Ascending aorta (tissue), 2 donors: ENCODE measurements around the gene PDIA6. TPM values are rescaled to one million over a fixed set of nuclear protein-coding genes. Genes with fewer than 3 reads are reported as not detected.

Experiments
- DNase-seq, 2 donors: peaks; one replicate each; pipeline ENCODE4 v3.0.0-alpha.2; 2019; ENCODE audit warnings: low spot score in 2 of 2
- H3K27ac ChIP-seq, 2 donors: fragments of 200-600 bp; sonication (generic); one replicate each; pipeline ENCODE4 v1.5.1; 2016 to 2017; ENCODE audit warnings: mild to moderate bottlenecking in 1 of 2
- H3K27me3 ChIP-seq: fragments of 200-600 bp; sonication (generic); one replicate; pipeline ENCODE4 v1.5.1; 2017
- H3K36me3 ChIP-seq, 2 donors: fragments of 200-600 bp; sonication (generic); one replicate each; pipeline ENCODE4 v1.5.1; 2016
- H3K4me1 ChIP-seq, 2 donors: fragments of 200-600 bp; sonication (generic); one replicate each; pipeline ENCODE4 v1.5.1; 2016 to 2017; ENCODE audit warnings: mild to moderate bottlenecking in 1 of 2
- H3K4me3 ChIP-seq, 2 donors: fragments of 200-600 bp; sonication (generic); one replicate each; pipeline ENCODE4 v1.5.1; 2016 to 2017; ENCODE audit warnings: mild to moderate bottlenecking in 1 of 2
- H3K9me3 ChIP-seq, 2 donors: fragments of 200-600 bp; sonication (generic); one replicate each; pipeline ENCODE4 v1.5.1; 2016
- CTCF ChIP-seq, 3 experiments: fragments of 200-600 bp in 2 of 3; fragments of 450-650 bp in 1 of 3; sonication (generic) in 2 of 3; IDR thresholded peaks; one replicate each; pipeline ENCODE4 v1.5.1; 2016 to 2019; ENCODE audit warnings: antibody characterized with exemption in 3 of 3, mild to moderate bottlenecking in 1 of 3, moderate library complexity in 1 of 3
- intact Hi-C: fragments of 100-400 bp; cut with DNase I; formaldehyde crosslinking; loops from one replicate; pipeline ENCODE4 v1.15.1; 2023
- total RNA-seq: library from RNA; depleted of rRNA; stranded (reverse); fragments of >200 nt; gene quantifications from one replicate; pipeline ENCODE4 v1.1.0, GENCODE V29; 2016

Gene PDIA6
- total RNA-seq, 1 donor from 2014 or later: 56.4 TPM

GRCh38 chr2:10798783-10799182 lies 13.8 kb downstream of the PDIA6 start:
- Histone ChIP-seq H3K4me3 (no peak overlapping the region), H3K9me3 (no peaks in the 10 kb centered on the region), H3K27me3 (no peaks in the 10 kb centered on the region), H3K36me3 (peaks cover 41 to 49% of the 10 kb centered on the region in 2 donors), H3K27ac (no peak overlapping the region), H3K4me1 (no peaks in the 10 kb centered on the region)
- no peak for TF ChIP-seq CTCF (IDR thresholded peaks at IDR 0.05)
- no peak for DNase-seq
- intact Hi-C loops: no loop called here

GRCh38 chr2:10796703-10797102 lies 15.9 kb downstream of the PDIA6 start:
- Histone ChIP-seq H3K4me1 (no peaks in the 10 kb centered on the region), H3K4me3 (no peak overlapping the region), H3K9me3 (no peaks in the 10 kb centered on the region), H3K27me3 (no peaks in the 10 kb centered on the region), H3K36me3 (peaks cover 56 to 69% of the 10 kb centered on the region in 2 donors), H3K27ac (no peak overlapping the region)
- intact Hi-C loops: no loop called here
- DNase-seq: no peak
- TF ChIP-seq CTCF (IDR thresholded peaks at IDR 0.05): no peak

- intact Hi-C loops: no loop called here
- H3K4me1 ChIP-seq: no peaks in the 10 kb centered on the region
- no peak overlapping the region for H3K27ac ChIP-seq
- H3K36me3 ChIP-seq: peaks cover 56 to 70% of the 10 kb centered on the region in 2 donors
- no peak for DNase-seq
- no peak for TF ChIP-seq CTCF (IDR thresholded peaks at IDR 0.05)
- H3K9me3 ChIP-seq: no peaks in the 10 kb centered on the region
- H3K4me3 ChIP-seq: no peak overlapping the region
- H3K27me3 ChIP-seq: no peaks in the 10 kb centered on the region
These were observed 17.0 kb downstream of the PDIA6 start for GRCh38 chr2:10795508-10796046.

- no peak overlapping the region for H3K4me3 ChIP-seq
- no peak for TF ChIP-seq CTCF (IDR thresholded peaks at IDR 0.05)
- no peaks in the 10 kb centered on the region for H3K9me3 ChIP-seq
- no peaks in the 10 kb centered on the region for H3K4me1 ChIP-seq
- H3K27ac ChIP-seq: no peak overlapping the region
- no peak for DNase-seq
- intact Hi-C loops: no loop called here
- H3K36me3 ChIP-seq: peaks cover 62 to 76% of the 10 kb centered on the region in 2 donors
- no peaks in the 10 kb centered on the region for H3K27me3 ChIP-seq
These were observed 17.7 kb downstream of the PDIA6 start for GRCh38 chr2:10794876-10795275.

GRCh38 chr2:10793816-10794215 lies 18.8 kb downstream of the PDIA6 start:
- no peaks in the 10 kb centered on the region for H3K4me1 ChIP-seq
- DNase-seq: no peak
- no peak overlapping the region for H3K4me3 ChIP-seq
- peaks cover 70 to 86% of the 10 kb centered on the region in 2 donors for H3K36me3 ChIP-seq
- intact Hi-C loops: no loop called here
- no peak for TF ChIP-seq CTCF (IDR thresholded peaks at IDR 0.05)
- H3K9me3 ChIP-seq: no peaks in the 10 kb centered on the region
- no peaks in the 10 kb centered on the region for H3K27me3 ChIP-seq
- no peak overlapping the region for H3K27ac ChIP-seq
